ENCODE data around the gene UBE2U. TPM values are rescaled to one million over a fixed set of nuclear protein-coding genes. Genes with fewer than 3 reads are reported as not detected.
"Not testable (repeated sequence)": the region's sequence is repeated elsewhere in the genome, so short reads cannot be mapped to it uniquely, and the experiment has no call there.

The UBE2U gene
- total RNA-seq, 1 donor from 2014 or later: not detected

DNA sequence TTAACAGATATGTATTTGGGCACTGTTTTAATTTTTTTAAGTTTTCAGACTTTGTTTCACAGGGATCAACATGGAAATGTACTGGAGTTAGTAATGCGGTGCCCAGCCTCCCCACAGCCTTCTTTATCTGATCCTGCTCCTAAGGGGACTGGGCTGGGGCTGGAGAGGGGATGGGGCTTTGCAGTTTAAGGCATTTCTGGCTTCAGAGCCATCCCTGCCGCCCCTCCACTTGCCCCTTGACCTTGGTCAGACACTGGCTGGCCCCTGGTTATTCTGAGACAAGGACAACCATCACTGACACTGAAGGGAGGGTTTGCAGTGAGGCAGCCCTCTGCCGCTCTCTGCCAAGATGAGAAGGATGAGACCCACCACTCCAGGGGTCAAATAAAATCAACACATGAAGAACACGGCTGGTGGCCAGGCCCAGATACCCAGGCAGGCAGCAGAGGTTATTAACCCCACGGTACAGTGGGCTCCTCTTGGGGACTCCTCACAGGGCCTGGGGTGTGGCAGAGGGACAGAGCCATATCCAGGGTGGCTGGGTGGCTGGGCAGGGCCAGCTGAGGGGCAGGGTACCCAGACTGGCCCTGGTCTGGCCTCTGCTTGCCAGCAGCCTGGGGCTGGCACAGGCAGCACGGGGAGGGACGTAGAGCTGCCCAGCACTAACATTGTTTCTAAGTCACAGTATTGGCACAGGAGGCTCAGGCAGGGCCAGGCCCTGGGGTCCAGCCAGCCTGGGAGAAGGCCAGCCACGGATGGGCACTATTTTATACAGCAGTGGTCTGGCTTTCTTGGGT is 7.2 kb upstream of the UBE2U start:
- no peak overlapping the region for H3K27ac Mint-ChIP-seq
- no peaks in the 10 kb centered on the region for H3K4me1 Mint-ChIP-seq (ENCODE audit: low read depth)
- no peak overlapping the region for H3K4me3 Mint-ChIP-seq
- intact Hi-C loops (cut with micrococcal nuclease): no loop called here
- H3K27me3 Mint-ChIP-seq (ENCODE audit: insufficient read depth): no peaks in the 10 kb centered on the region
- H3K9me3 Mint-ChIP-seq: no peaks in the 10 kb centered on the region
- no peak for DNase-seq (ENCODE audit: low spot score)
- H3K36me3 Mint-ChIP-seq (ENCODE audit: low read depth): no peaks in the 10 kb centered on the region

DNA sequence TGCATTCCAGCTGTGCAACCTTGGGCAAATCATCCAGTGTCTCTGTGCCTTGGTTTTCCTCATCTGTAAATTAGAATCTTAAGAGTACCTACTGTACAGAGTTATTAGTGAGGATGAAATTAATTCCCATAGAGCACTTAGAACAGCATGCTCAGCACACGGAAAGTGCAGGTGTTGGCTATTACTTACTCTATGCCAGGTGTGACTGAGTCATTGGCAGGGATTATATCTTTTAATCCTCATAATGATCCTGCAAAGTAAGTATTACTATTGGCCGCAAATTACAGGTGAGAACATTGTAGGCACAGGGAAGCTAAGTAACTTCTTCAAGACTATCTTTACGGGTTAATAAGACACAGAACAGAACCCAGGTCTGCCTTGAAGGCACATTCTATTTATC is 6.3 kb upstream of the UBE2U start:
- DNase-seq (ENCODE audit: low spot score): no peak
- H3K27me3 Mint-ChIP-seq (ENCODE audit: insufficient read depth): no peaks in the 10 kb centered on the region
- intact Hi-C loops (cut with micrococcal nuclease): no loop called here

DNA sequence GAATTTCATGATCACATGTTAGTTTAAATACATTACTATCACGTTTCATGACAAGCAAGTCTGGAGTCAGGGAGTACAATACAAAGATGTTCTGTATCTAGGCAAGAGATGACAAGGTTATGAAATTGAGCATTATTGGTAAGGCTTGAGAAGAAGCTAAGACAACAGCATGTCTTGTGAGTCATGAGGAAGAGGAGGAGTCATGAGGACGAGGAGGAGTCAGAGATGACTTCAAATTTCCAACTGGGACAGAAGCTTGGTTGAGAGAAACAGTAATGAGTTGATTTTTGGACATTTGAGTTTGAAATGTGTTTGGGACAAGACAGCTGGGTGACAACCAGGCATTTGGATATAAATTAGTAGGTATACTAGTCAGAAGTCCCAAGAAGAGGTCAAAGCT is 4.3 kb upstream of the UBE2U start:
- Mint-ChIP-seq H3K9me3 (no peaks in the 10 kb centered on the region), H3K4me1 (ENCODE audit: low read depth) (no peaks in the 10 kb centered on the region), H3K4me3 (no peak overlapping the region), H3K36me3 (ENCODE audit: low read depth) (no peaks in the 10 kb centered on the region), H3K27me3 (ENCODE audit: insufficient read depth) (no peaks in the 10 kb centered on the region), H3K27ac (no peak overlapping the region)
- DNase-seq (ENCODE audit: low spot score): no peak
- intact Hi-C loops (cut with micrococcal nuclease): no loop called here

More for the DNA sequence above, 6.3 kb upstream of the UBE2U start:
- H3K4me1 Mint-ChIP-seq (ENCODE audit: low read depth): no peaks in the 10 kb centered on the region
- H3K27ac Mint-ChIP-seq: no peak overlapping the region
- H3K4me3 Mint-ChIP-seq: no peak overlapping the region
- no peaks in the 10 kb centered on the region for H3K36me3 Mint-ChIP-seq (ENCODE audit: low read depth)
- H3K9me3 Mint-ChIP-seq: no peaks in the 10 kb centered on the region

DNA sequence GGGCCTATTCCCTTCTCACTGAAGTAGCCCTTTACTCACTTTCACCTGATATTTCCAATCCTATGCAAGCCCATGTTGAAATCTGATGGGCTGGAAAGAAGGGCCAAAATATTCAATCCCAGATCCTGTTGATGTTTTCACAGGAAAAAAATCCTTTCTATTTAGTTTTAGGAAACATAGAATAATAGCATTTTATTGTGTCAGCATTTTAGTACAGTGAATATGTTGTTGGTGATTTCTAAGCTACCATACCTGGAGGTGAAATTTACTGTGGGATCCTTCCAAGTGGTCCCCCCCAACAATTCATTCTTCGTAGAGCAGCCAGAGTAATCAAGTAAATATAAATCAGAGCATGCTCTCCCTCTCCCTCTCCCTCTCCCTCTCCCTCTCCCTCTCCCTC is 3.4 kb upstream of the UBE2U start:
- no peak overlapping the region for H3K4me3 Mint-ChIP-seq
- H3K27me3 Mint-ChIP-seq (ENCODE audit: insufficient read depth): peaks cover 2% of the 10 kb centered on the region
- intact Hi-C loops (cut with micrococcal nuclease): no loop called here
- DNase-seq (ENCODE audit: low spot score): no peak
- H3K9me3 Mint-ChIP-seq: no peaks in the 10 kb centered on the region
- H3K36me3 Mint-ChIP-seq (ENCODE audit: low read depth): no peaks in the 10 kb centered on the region
- no peaks in the 10 kb centered on the region for H3K4me1 Mint-ChIP-seq (ENCODE audit: low read depth)
- no peak overlapping the region for H3K27ac Mint-ChIP-seq

DNA sequence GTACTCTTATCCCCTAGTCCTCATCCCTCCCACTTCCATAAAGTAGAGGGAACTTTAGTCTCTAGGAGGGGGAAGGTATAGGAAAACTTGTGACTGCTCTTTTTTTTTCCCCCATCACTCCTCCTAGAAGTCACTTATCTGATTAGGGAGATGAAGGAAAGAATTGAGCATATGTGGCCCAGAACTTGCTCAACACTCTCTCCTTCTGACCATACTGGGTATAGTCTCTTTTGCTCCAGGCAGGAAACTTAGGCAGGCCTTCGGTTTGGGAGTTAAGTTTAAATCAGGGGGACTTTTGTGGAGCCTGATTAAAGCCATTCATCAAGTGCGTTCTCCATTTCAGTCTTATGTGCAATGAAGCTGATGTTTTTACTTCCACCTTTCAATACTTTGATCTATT is 5.8 kb downstream of the UBE2U start:
- H3K27ac Mint-ChIP-seq: no peak overlapping the region
- no peak overlapping the region for H3K4me3 Mint-ChIP-seq
- peaks cover 21% of the 10 kb centered on the region for H3K27me3 Mint-ChIP-seq (ENCODE audit: insufficient read depth)
- intact Hi-C loops (cut with micrococcal nuclease): no loop called here
- H3K4me1 Mint-ChIP-seq (ENCODE audit: low read depth): no peaks in the 10 kb centered on the region
- H3K9me3 Mint-ChIP-seq: no peaks in the 10 kb centered on the region
- H3K36me3 Mint-ChIP-seq (ENCODE audit: low read depth): no peaks in the 10 kb centered on the region
- no peak for DNase-seq (ENCODE audit: low spot score)

DNA sequence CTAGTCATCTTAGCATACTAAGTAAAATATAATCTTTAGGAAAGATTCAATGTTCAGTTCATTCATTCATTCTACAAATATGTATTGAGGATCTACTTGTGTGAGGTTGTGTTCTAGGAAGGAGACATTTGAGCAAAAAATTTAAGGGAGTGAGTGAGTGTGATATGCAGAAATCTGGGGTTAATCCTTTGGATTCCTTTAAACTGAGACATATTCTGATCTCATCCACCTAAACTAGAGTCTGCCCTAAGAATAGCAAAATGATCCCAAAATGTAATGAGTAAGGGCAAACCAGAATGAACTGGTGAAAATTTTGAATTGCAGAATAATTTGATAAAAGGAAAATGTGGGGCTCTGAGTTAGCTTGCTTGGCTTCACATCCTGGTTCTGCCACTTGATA is 8.6 kb downstream of the UBE2U start:
- no peak overlapping the region for H3K4me3 Mint-ChIP-seq
- no peak for DNase-seq (ENCODE audit: low spot score)
- no peaks in the 10 kb centered on the region for H3K4me1 Mint-ChIP-seq (ENCODE audit: low read depth)
- peaks cover 19% of the 10 kb centered on the region for H3K27me3 Mint-ChIP-seq (ENCODE audit: insufficient read depth)
- H3K36me3 Mint-ChIP-seq (ENCODE audit: low read depth): no peaks in the 10 kb centered on the region
- intact Hi-C loops (cut with micrococcal nuclease): no loop called here
- H3K27ac Mint-ChIP-seq: no peak overlapping the region
- no peaks in the 10 kb centered on the region for H3K9me3 Mint-ChIP-seq

DNA sequence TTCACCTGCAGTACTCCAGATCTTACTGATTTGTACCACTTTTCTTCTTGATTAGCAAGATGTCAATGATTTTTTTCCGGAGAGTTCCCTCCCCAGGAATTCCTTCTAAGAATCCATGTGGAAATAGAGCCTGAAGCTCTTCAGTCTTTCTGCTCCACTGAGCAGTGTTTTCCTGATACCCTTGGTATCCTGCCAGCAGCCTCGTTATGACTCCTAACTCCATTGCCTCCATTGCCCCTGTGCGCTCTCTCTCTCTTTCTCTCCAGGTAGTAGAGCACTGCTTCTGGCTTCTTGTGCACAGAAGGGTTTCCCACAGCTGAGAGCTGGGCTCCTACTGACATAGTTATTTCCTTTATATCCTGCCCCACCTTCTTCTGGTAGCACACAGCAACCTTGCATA is 12.2 kb downstream of the UBE2U start:
- peaks cover 33% of the 10 kb centered on the region for H3K27me3 Mint-ChIP-seq (ENCODE audit: insufficient read depth)
- no peak overlapping the region for H3K27ac Mint-ChIP-seq
- DNase-seq (ENCODE audit: low spot score): no peak
- H3K36me3 Mint-ChIP-seq (ENCODE audit: low read depth): no peaks in the 10 kb centered on the region
- intact Hi-C loops (cut with micrococcal nuclease): no loop called here
- H3K9me3 Mint-ChIP-seq: no peaks in the 10 kb centered on the region
- H3K4me3 Mint-ChIP-seq: no peak overlapping the region
- H3K4me1 Mint-ChIP-seq (ENCODE audit: low read depth): no peaks in the 10 kb centered on the region

DNA sequence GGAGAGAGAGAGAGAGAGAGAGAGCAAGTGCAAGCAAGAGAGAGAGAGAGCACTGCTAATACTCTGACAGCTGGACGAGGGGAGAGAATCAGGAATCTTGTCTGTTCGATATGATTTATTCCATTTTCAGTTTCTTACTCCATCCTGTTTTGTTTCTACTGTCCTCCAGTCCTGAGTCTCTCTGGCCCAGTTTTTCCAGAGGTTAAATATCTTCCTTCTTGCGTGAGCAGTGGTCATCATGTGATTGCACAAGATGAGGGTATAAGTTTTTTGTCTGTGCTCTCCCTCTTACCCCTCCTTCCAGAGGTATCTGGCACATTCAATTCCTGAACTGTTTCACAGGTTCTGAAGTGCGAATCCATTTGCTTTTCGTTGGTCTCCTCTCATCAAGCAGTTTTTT is 16.8 kb downstream of the UBE2U start:
- Mint-ChIP-seq H3K4me3 (no peak overlapping the region), H3K4me1 (ENCODE audit: low read depth) (peaks cover 11% of the 10 kb centered on the region), H3K27ac (no peak overlapping the region), H3K27me3 (ENCODE audit: insufficient read depth) (peaks cover 26% of the 10 kb centered on the region), H3K9me3 (no peaks in the 10 kb centered on the region), H3K36me3 (ENCODE audit: low read depth) (no peaks in the 10 kb centered on the region)
- intact Hi-C loops (cut with micrococcal nuclease): no loop called here
- no peak for DNase-seq (ENCODE audit: low spot score)

DNA sequence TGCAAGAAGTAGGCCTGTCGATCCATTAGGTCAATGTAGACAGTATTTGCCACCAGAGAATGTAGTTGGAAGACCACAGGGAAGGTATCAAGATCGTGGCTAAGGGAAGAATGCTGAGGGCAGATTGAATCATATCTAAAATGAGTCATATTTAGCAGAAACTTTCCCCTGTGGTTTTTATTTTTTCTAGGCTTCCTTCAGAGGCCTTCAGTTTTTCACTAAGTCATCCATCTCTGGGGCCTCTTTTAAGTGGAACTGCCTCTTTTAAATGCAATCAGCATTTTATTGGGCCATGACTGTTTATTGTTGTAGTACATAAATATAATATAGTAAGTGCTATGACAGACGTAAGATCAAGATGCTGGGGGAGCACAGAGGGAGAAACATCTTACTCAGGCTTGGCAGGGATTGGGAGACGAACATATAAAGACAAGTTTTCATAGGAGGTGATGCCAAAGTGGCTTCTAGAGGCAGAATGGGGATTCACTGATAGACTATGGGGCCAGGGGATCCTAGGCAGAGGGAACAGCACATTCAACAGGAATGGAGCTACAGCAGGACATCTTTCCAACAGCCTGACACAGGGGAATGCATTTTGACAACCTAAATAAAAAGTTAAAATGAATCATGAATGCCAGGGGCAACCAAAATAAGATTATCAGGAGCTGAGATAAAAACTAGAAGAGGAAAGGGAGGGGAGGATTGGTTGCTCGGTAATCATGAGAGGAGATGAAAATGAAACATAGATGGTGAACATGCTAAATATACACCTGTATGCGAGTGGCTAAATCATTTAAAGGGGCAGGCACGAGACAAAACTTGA is 20.1 kb downstream of the UBE2U start:
- peak overlapping the region; percentile 30 for H3K27ac Mint-ChIP-seq
- H3K4me1 Mint-ChIP-seq (ENCODE audit: low read depth): peaks cover 11% of the 10 kb centered on the region
- H3K9me3 Mint-ChIP-seq: no peaks in the 10 kb centered on the region
- intact Hi-C loops (cut with micrococcal nuclease): loop anchor here (1.0 kb wide), 1 partner anchor 51 kb away; no protein-coding TSS in a partner anchor
- peaks cover 31% of the 10 kb centered on the region for H3K27me3 Mint-ChIP-seq (ENCODE audit: insufficient read depth)
- no peak for DNase-seq (ENCODE audit: low spot score)
- H3K36me3 Mint-ChIP-seq (ENCODE audit: low read depth): no peaks in the 10 kb centered on the region
- no peak overlapping the region for H3K4me3 Mint-ChIP-seq

DNA sequence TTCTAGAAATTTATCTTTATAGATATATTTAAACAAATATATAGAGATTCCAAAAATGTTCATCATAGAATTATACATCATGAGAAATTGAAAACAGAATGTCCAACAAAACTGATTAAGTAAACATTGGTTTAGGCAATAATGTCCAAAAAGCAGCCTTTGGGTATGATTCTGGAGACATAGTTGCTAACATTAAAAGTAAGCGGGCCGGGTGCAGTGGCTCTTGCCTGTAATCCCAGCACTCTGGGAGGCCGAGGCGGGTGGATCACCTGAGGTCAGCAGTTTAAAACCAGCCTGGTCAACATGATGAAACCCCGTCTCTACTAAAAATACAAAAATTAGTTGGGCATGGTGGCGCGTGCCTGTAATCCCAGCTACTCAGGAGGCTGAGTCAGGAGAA is 20.8 kb downstream of the UBE2U start:
- H3K4me3 Mint-ChIP-seq; intact Hi-C loops (cut with micrococcal nuclease); H3K27ac Mint-ChIP-seq; H3K9me3 Mint-ChIP-seq; H3K36me3 Mint-ChIP-seq (ENCODE audit: low read depth); DNase-seq (ENCODE audit: low spot score): not testable (repeated sequence)
- peaks cover 31% of the 10 kb centered on the region for H3K27me3 Mint-ChIP-seq (ENCODE audit: insufficient read depth)
- peaks cover 11% of the 10 kb centered on the region for H3K4me1 Mint-ChIP-seq (ENCODE audit: low read depth)

DNA sequence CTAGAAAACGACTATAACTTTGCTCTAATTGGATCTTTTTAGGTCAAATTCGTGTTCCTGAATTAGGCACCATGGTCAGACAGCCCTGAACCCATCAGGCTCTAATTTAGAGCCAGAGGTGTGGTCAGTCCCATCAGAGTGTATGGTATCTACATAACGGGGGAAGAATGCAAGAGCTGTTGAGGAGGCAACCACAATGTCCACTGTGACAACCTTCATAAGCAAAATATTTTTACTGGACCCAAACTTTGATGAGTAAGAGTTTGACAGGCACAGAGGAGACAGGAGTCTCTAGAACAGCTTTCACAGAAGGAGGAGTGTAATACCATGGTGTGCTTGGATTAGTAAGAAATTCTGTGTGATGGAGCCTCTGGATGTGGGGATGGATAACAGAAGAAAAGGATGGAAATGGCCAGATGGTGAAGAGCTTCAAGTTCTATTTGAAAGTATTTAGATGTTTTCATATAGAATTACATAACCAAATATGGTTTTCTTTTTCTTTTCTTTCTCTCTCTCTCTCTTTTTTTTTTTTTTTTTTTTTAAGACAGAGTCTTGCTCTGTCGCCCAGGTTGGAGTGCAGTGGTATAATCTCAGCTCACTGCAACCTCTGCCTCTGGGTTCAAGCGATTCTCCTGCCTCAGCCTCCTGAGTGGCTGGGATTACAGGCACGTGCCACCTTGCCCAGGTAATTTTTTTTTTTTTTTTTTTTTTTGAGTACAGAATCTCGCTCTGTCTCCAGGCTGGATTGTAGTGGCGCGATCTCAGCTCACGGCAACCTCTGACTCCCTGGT is 24.9 kb downstream of the UBE2U start:
- Mint-ChIP-seq H3K4me3 (no peak overlapping the region), H3K27me3 (ENCODE audit: insufficient read depth) (peaks cover 22% of the 10 kb centered on the region), H3K36me3 (ENCODE audit: low read depth) (no peaks in the 10 kb centered on the region), H3K27ac (no peak overlapping the region), H3K4me1 (ENCODE audit: low read depth) (peaks cover 6% of the 10 kb centered on the region), H3K9me3 (no peaks in the 10 kb centered on the region)
- intact Hi-C loops (cut with micrococcal nuclease): no loop called here
- DNase-seq (ENCODE audit: low spot score): no peak

DNA sequence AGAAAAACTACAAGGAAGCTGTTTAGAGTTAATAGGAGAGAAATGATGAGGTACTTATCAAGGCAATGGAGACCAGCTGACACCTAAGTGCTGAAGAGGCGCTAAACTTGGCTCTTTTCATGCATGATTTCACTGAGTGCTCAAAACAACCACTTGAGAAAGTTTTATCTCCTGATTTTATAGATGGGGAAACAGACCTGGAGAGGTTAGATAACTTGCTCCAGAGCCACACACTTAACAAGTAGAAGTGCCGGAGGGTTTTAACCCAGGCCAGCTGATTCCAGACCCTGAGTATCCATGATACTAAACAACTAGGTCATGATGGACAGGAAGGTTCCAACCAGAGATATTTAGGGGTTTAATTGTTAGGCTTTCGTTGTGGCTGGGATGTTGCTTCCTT is 25.9 kb downstream of the UBE2U start:
- no peaks in the 10 kb centered on the region for H3K36me3 Mint-ChIP-seq (ENCODE audit: low read depth)
- H3K4me3 Mint-ChIP-seq: no peak overlapping the region
- H3K9me3 Mint-ChIP-seq: no peaks in the 10 kb centered on the region
- H3K27me3 Mint-ChIP-seq (ENCODE audit: insufficient read depth): peaks cover 28% of the 10 kb centered on the region
- H3K4me1 Mint-ChIP-seq (ENCODE audit: low read depth): no peaks in the 10 kb centered on the region
- no peak for DNase-seq (ENCODE audit: low spot score)
- intact Hi-C loops (cut with micrococcal nuclease): no loop called here
- H3K27ac Mint-ChIP-seq: no peak overlapping the region

DNA sequence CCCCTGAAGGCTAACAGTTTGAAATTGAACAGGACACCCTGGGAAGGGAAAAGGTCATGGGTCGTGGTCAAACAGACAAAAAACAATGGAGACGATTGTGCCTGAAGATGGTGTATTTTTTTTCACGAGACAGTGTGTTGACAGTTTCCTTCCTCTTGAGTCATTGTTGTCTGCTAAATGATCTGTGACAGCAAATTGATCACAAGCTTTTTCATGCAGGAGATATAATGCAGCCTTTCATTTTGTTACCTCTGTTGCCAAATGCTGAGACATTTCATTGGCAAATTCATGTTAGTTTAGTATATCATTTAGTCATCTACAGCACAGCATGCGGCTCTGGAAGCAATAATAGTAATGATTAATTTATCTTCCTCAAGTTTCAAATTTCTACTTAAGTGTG is 27.7 kb downstream of the UBE2U start:
- Mint-ChIP-seq H3K4me3 (no peak overlapping the region), H3K36me3 (ENCODE audit: low read depth) (no peaks in the 10 kb centered on the region), H3K9me3 (no peaks in the 10 kb centered on the region), H3K27me3 (ENCODE audit: insufficient read depth) (peaks cover 28% of the 10 kb centered on the region), H3K27ac (no peak overlapping the region), H3K4me1 (ENCODE audit: low read depth) (no peaks in the 10 kb centered on the region)
- intact Hi-C loops (cut with micrococcal nuclease): no loop called here
- DNase-seq (ENCODE audit: low spot score): no peak

All from activated T-helper 1 cell treated with anti-CD3 and anti-CD28 coated beads, Interleukin-12 subunit alpha, Interleukin-12 subunit beta, Interleukin-2, Interleukin-4 antibody, amounts not matched to agents 30 ng/mL and 10 ng/mL and 1 ng/mL, durations not matched to agents 14 hours and 24 hours and 36 hours (primary cell).